ENCODE data around the gene PKIG. TPM values are rescaled to one million over a fixed set of nuclear protein-coding genes. Genes with fewer than 3 reads are reported as not detected.

The PKIG gene
- total RNA-seq, 2 experiments from 2014 or later = 31.7 to 46.9 TPM

GRCh38 chr20:44624152-44624551 lies 41.8 kb downstream of the PKIG start:
- Histone ChIP-seq H3K9me3 (ENCODE audit: low read length) (peaks cover 24% of the 10 kb centered on the region), H3K36me3 (ENCODE audit: insufficient read depth, low read length) (peaks cover 97% of the 10 kb centered on the region), H4K20me1 (ENCODE audit: insufficient read depth, low read length) (no peaks in the 10 kb centered on the region), H3K4me2 (ENCODE audit: low read length) (no peak overlapping the region), H3K9me2 (ENCODE audit: insufficient read depth, low read length) (no peaks in the 10 kb centered on the region), H3K4me3 (ENCODE audit: low read depth, low read length, poor library complexity, severe bottlenecking) (no peak overlapping the region), H2AFZ (ENCODE audit: low read length) (no peak overlapping the region), H3K4me1 (ENCODE audit: insufficient read depth, low read length, poor library complexity, severe bottlenecking) (peaks cover 4% of the 10 kb centered on the region), H3K79me2 (ENCODE audit: insufficient read depth, low read depth, low read length) (no peaks in the 10 kb centered on the region), H3K27ac (ENCODE audit: low read depth, low read length, poor library complexity, severe bottlenecking) (no peak overlapping the region)
- no peak for DNase-seq (ENCODE audit: low spot score)
- TF ChIP-seq CTCF (conservative IDR thresholded peaks at IDR 0.05; ENCODE audit: low read length) (no peak), EZH2phosphoT487 (IDR thresholded peaks at IDR 0.05; ENCODE audit: borderline replicate concordance, low read depth, low read length) (no peak)
- no TSS peak for BruUV-seq (replicated peaks)
- POLR2A ChIA-PET = no interaction called here
- CTCF ChIA-PET (ENCODE audit: unreplicated experiment) = no interaction called here
- intact Hi-C loops (cut with micrococcal nuclease; ENCODE audit: unreplicated experiment) = no loop called here

GRCh38 chr20:44624743-44625271 lies 42.4 kb downstream of the PKIG start:
- intact Hi-C loops (cut with micrococcal nuclease; ENCODE audit: unreplicated experiment) = no loop called here
- POLR2A ChIA-PET = no interaction called here
- H3K36me3 ChIP-seq (ENCODE audit: insufficient read depth, low read length) = peaks cover 97% of the 10 kb centered on the region
- no TSS peak for BruUV-seq (replicated peaks)
- no peaks in the 10 kb centered on the region for H3K4me1 ChIP-seq (ENCODE audit: insufficient read depth, low read length, poor library complexity, severe bottlenecking)
- no peaks in the 10 kb centered on the region for H3K9me2 ChIP-seq (ENCODE audit: insufficient read depth, low read length)
- TF ChIP-seq EZH2phosphoT487 (IDR thresholded peaks at IDR 0.05; ENCODE audit: borderline replicate concordance, low read depth, low read length) (no peak), CTCF (conservative IDR thresholded peaks at IDR 0.05; ENCODE audit: low read length) (no peak)
- H3K9me3 ChIP-seq (ENCODE audit: low read length) = peaks cover 24% of the 10 kb centered on the region
- H3K4me2 ChIP-seq (ENCODE audit: low read length) = no peak overlapping the region
- H3K27ac ChIP-seq (ENCODE audit: low read depth, low read length, poor library complexity, severe bottlenecking) = no peak overlapping the region
- H4K20me1 ChIP-seq (ENCODE audit: insufficient read depth, low read length) = no peaks in the 10 kb centered on the region
- no peak overlapping the region for H3K4me3 ChIP-seq (ENCODE audit: low read depth, low read length, poor library complexity, severe bottlenecking)
- no peak for DNase-seq (ENCODE audit: low spot score)
- no peaks in the 10 kb centered on the region for H3K79me2 ChIP-seq (ENCODE audit: insufficient read depth, low read depth, low read length)
- no peak overlapping the region for H2AFZ ChIP-seq (ENCODE audit: low read length)
- CTCF ChIA-PET (ENCODE audit: unreplicated experiment) = no interaction called here

GRCh38 chr20:44625361-44625760 lies 43.0 kb downstream of the PKIG start:
- no peak overlapping the region for H3K4me2 ChIP-seq (ENCODE audit: low read length)
- H3K4me3 ChIP-seq (ENCODE audit: low read depth, low read length, poor library complexity, severe bottlenecking) = no peak overlapping the region
- intact Hi-C loops (cut with micrococcal nuclease; ENCODE audit: unreplicated experiment) = no loop called here
- H4K20me1 ChIP-seq (ENCODE audit: insufficient read depth, low read length) = no peaks in the 10 kb centered on the region
- CTCF ChIA-PET (ENCODE audit: unreplicated experiment) = no interaction called here
- H3K27ac ChIP-seq (ENCODE audit: low read depth, low read length, poor library complexity, severe bottlenecking) = no peak overlapping the region
- BruUV-seq (replicated peaks) = no TSS peak
- no peaks in the 10 kb centered on the region for H3K79me2 ChIP-seq (ENCODE audit: insufficient read depth, low read depth, low read length)
- POLR2A ChIA-PET = no interaction called here
- peaks cover 96% of the 10 kb centered on the region for H3K36me3 ChIP-seq (ENCODE audit: insufficient read depth, low read length)
- no peaks in the 10 kb centered on the region for H3K9me2 ChIP-seq (ENCODE audit: insufficient read depth, low read length)
- H2AFZ ChIP-seq (ENCODE audit: low read length) = no peak overlapping the region
- TF ChIP-seq CTCF (conservative IDR thresholded peaks at IDR 0.05; ENCODE audit: low read length) (no peak), EZH2phosphoT487 (IDR thresholded peaks at IDR 0.05; ENCODE audit: borderline replicate concordance, low read depth, low read length) (no peak)
- peaks cover 24% of the 10 kb centered on the region for H3K9me3 ChIP-seq (ENCODE audit: low read length)
- no peak for DNase-seq (ENCODE audit: low spot score)
- no peaks in the 10 kb centered on the region for H3K4me1 ChIP-seq (ENCODE audit: insufficient read depth, low read length, poor library complexity, severe bottlenecking)

Data from OCI-LY7 (cell line).